ENCODE results near the gene BCAS3.

BCAS3 gene

GRCh38 chr17:61294777-61295176 lies 617.1 kb downstream of the BCAS3 start (continued):
- TF ChIP-seq PATZ1 (CRISPR knock-in tag; IDR thresholded peaks at IDR 0.05; ENCODE audit: borderline replicate concordance) (no peak), CSDC2 (CRISPR knock-in tag; IDR thresholded peaks at IDR 0.05) (no peak), GLIS3 (CRISPR knock-in tag; IDR thresholded peaks at IDR 0.05) (no peak), PPARA (CRISPR knock-in tag; IDR thresholded peaks at IDR 0.05; ENCODE audit: borderline replicate concordance) (no peak), TCF4 (CRISPR knock-in tag; IDR thresholded peaks at IDR 0.05; ENCODE audit: borderline replicate concordance) (no peak), SNAI2 (CRISPR knock-in tag; IDR thresholded peaks at IDR 0.05) (no peak)

GRCh38 chr17:61296058-61296457 lies 618.4 kb downstream of the BCAS3 start:
- ATAC-seq, result no peak
- TF ChIP-seq CSDC2 (CRISPR knock-in tag; IDR thresholded peaks at IDR 0.05) (no peak), POU6F1 (CRISPR knock-in tag; IDR thresholded peaks at IDR 0.05; ENCODE audit: borderline replicate concordance, low read depth) (no peak), CREB5 (CRISPR knock-in tag; IDR thresholded peaks at IDR 0.05; ENCODE audit: low read depth) (no peak), ZFP30 (CRISPR knock-in tag; IDR thresholded peaks at IDR 0.05) (no peak), BACH2 (CRISPR knock-in tag; IDR thresholded peaks at IDR 0.05; ENCODE audit: borderline replicate concordance) (no peak), CSRNP3 (CRISPR knock-in tag; IDR thresholded peaks at IDR 0.05) (no peak), TSHZ2 (CRISPR knock-in tag; IDR thresholded peaks at IDR 0.05) (no peak), ZNF8 (CRISPR knock-in tag; IDR thresholded peaks at IDR 0.05) (no peak), GLIS3 (CRISPR knock-in tag; IDR thresholded peaks at IDR 0.05) (no peak), RARB (CRISPR knock-in tag; IDR thresholded peaks at IDR 0.05) (no peak), ZNF70 (CRISPR knock-in tag; IDR thresholded peaks at IDR 0.05) (no peak), ZNF565 (CRISPR knock-in tag; conservative IDR thresholded peaks at IDR 0.05; ENCODE audit: low read depth) (no peak), ZFP3 (CRISPR knock-in tag; IDR thresholded peaks at IDR 0.05) (no peak), ISL1 (CRISPR knock-in tag; IDR thresholded peaks at IDR 0.05) (no peak), TCF4 (CRISPR knock-in tag; IDR thresholded peaks at IDR 0.05; ENCODE audit: borderline replicate concordance) (no peak), TOX (CRISPR knock-in tag; IDR thresholded peaks at IDR 0.05; ENCODE audit: borderline replicate concordance) (no peak), ESRRG (CRISPR knock-in tag; IDR thresholded peaks at IDR 0.05) (no peak), ARNTL (CRISPR knock-in tag; IDR thresholded peaks at IDR 0.05; ENCODE audit: borderline replicate concordance, low read depth) (no peak), PATZ1 (CRISPR knock-in tag; IDR thresholded peaks at IDR 0.05; ENCODE audit: borderline replicate concordance) (no peak), ZC3H10 (CRISPR knock-in tag; IDR thresholded peaks at IDR 0.05) (no peak)
